Thyroid gland (tissue), 4 donors: ENCODE data around the gene TNS3. TPM values are rescaled to one million over a fixed set of nuclear protein-coding genes. Genes with fewer than 3 reads are reported as not detected.

ENCODE experiments used
- DNase-seq, 2 donors: peaks; one replicate each; pipeline ENCODE4 v3.0.0-alpha.2; 2019
- H3K27ac ChIP-seq, 3 donors: fragments of 200-600 bp; sonication (generic); 1 replicate in 2 of 3; 2 replicates in 1 of 3; pipeline ENCODE4 v1.5.1; 2016 to 2019; ENCODE audit warnings: mild to moderate bottlenecking in 1 of 3, moderate library complexity in 1 of 3
- H3K27me3 ChIP-seq: fragments of 200-600 bp; sonication (generic); one replicate; pipeline ENCODE4 v1.5.1; 2019
- H3K36me3 ChIP-seq, 2 donors: fragments of 200-600 bp; sonication (generic); one replicate each; pipeline ENCODE4 v1.5.1; 2016 to 2019
- H3K4me1 ChIP-seq, 2 donors: fragments of 200-600 bp; sonication (generic); one replicate each; pipeline ENCODE4 v1.5.1; 2017 to 2019
- H3K4me3 ChIP-seq, 3 donors: fragments of 200-600 bp; sonication (generic); replicated peaks in 1 of 3; 1 replicate in 2 of 3; 2 replicates in 1 of 3; pipeline ENCODE4 v1.5.1; 2016; ENCODE audit warnings: mild to moderate bottlenecking in 1 of 3
- H3K9me3 ChIP-seq: fragments of 200-600 bp; sonication (generic); one replicate; pipeline ENCODE4 v1.5.1; 2017
- CTCF ChIP-seq, 6 experiments: fragments of 200-600 bp in 3 of 6; fragments of 450-650 bp in 3 of 6; sonication (generic) in 3 of 6; IDR thresholded peaks; one replicate each; pipeline ENCODE4 v1.5.1; 2016 to 2019; ENCODE audit warnings: antibody characterized with exemption in 6 of 6, mild to moderate bottlenecking in 2 of 6, inconsistent platforms in 1 of 6, moderate library complexity in 1 of 6
- POLR2A ChIP-seq, 2 donors: fragments of 450-650 bp; IDR thresholded peaks; one replicate each; pipeline ENCODE4 v1.6.1; 2017; ENCODE audit warnings: antibody characterized with exemption in 2 of 2, mild to moderate bottlenecking in 2 of 2, moderate library complexity in 1 of 2
- WGBS, 2 donors: methylation state at CpG; one replicate each; pipeline ENCODE4 v1.1.5; 2017; 5-methylcytosine and 5-hydroxymethylcytosine counted together
- intact Hi-C: fragments of 100-400 bp; cut with DNase I; formaldehyde crosslinking; loops from one replicate; pipeline ENCODE4 v1.15.1; 2023
- total RNA-seq, 4 donors: library from RNA; depleted of rRNA; stranded (reverse); fragments of >200 nt; gene quantifications; one replicate each; pipeline ENCODE4 v1.2.3, GENCODE V29; 2016

TNS3 gene
- total RNA-seq, 4 donors from 2014 or later, result 65.8 to 93.0 (median 80.7) TPM

- Histone ChIP-seq H3K4me3 (no peak overlapping the region), H3K9me3 (no peaks in the 10 kb centered on the region), H3K36me3 (no peaks in the 10 kb centered on the region), H3K27me3 (no peaks in the 10 kb centered on the region), H3K4me1 (peaks cover 54 to 73% of the 10 kb centered on the region in 2 donors), H3K27ac (peak overlapping the region; percentile 49 to 94 (median 90))
- intact Hi-C loops, result no loop called here
- no peak for TF ChIP-seq POLR2A (IDR thresholded peaks at IDR 0.05)
- no peak for TF ChIP-seq CTCF (IDR thresholded peaks at IDR 0.05)
- 63 to 79% methylated on average over 9 of the region's 11 CpGs for WGBS, 2 donors
- peak in 1 of 2 donors; percentile 43 for DNase-seq
Measured at GRCh38 chr7:47378728-47379395, 203.0 kb downstream of the TNS3 start.

GRCh38 chr7:47377741-47378140 is 204.2 kb downstream of the TNS3 start:
- 88 to 90% methylated on average over 4 of the region's 4 CpGs for WGBS, 2 donors
- no peaks in the 10 kb centered on the region for H3K9me3 ChIP-seq
- peaks cover 59 to 79% of the 10 kb centered on the region in 2 donors for H3K4me1 ChIP-seq
- TF ChIP-seq POLR2A (IDR thresholded peaks at IDR 0.05) (no peak), CTCF (IDR thresholded peaks at IDR 0.05) (no peak)
- no peaks in the 10 kb centered on the region for H3K27me3 ChIP-seq
- peak overlapping the region in 1 of 3 donors; percentile 90 for H3K27ac ChIP-seq
- H3K36me3 ChIP-seq, result no peaks in the 10 kb centered on the region
- no peak for DNase-seq
- intact Hi-C loops, result no loop called here
- no peak overlapping the region for H3K4me3 ChIP-seq

GRCh38 chr7:47376991-47377616 is 204.8 kb downstream of the TNS3 start:
- Histone ChIP-seq H3K27ac (no peak overlapping the region), H3K27me3 (no peaks in the 10 kb centered on the region), H3K36me3 (no peaks in the 10 kb centered on the region), H3K9me3 (no peaks in the 10 kb centered on the region), H3K4me1 (peaks cover 66 to 82% of the 10 kb centered on the region in 2 donors), H3K4me3 (no peak overlapping the region)
- DNase-seq, result no peak
- no peak for TF ChIP-seq POLR2A (IDR thresholded peaks at IDR 0.05)
- no peak for TF ChIP-seq CTCF (IDR thresholded peaks at IDR 0.05)
- intact Hi-C loops, result no loop called here
- WGBS, 2 donors, result 79 to 87% methylated on average over 10 of the region's 10 CpGs

GRCh38 chr7:47375121-47375938 is 206.6 kb downstream of the TNS3 start:
- no peaks in the 10 kb centered on the region for H3K9me3 ChIP-seq
- H3K27me3 ChIP-seq, result no peaks in the 10 kb centered on the region
- no peaks in the 10 kb centered on the region for H3K36me3 ChIP-seq
- peak overlapping the region in 2 of 3 donors; percentile 13 to 75 for H3K27ac ChIP-seq
- no peak for DNase-seq
- peaks cover 59 to 86% of the 10 kb centered on the region in 2 donors for H3K4me1 ChIP-seq
- TF ChIP-seq POLR2A (IDR thresholded peaks at IDR 0.05) (no peak), CTCF (IDR thresholded peaks at IDR 0.05) (no peak)
- intact Hi-C loops, result no loop called here
- 57 to 61% methylated on average over 11 of the region's 11 CpGs for WGBS, 2 donors
- no peak overlapping the region for H3K4me3 ChIP-seq
